Measurements from ENCODE around the gene BHMT2.

The BHMT2 gene

GRCh38 chr5:79122973-79123372, 53.4 kb downstream of the BHMT2 start:
- no peak for DNase-seq

DNA sequence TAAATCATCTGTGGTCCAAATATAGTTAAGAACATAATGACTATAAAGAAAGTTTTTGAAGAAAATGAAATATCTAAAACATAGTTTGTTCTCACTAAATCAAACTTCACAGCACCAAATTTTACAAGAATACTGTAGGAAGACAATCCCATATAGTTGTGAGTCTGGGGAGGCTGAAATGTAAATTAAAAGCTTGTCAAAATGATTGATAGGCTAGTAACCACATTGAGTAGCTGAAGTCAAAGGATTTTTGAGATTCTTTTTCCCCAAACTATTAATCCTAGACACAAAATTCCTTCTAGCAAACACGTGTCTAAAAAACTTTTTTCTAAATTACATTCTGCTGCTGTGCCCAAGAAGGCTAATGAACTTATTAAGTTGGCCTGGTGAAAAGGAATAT, 55.0 kb downstream of the BHMT2 start:
- no peak for DNase-seq

GRCh38 chr5:79130781-79131180, 61.2 kb downstream of the BHMT2 start:
- DNase-seq, result no peak

DNA sequence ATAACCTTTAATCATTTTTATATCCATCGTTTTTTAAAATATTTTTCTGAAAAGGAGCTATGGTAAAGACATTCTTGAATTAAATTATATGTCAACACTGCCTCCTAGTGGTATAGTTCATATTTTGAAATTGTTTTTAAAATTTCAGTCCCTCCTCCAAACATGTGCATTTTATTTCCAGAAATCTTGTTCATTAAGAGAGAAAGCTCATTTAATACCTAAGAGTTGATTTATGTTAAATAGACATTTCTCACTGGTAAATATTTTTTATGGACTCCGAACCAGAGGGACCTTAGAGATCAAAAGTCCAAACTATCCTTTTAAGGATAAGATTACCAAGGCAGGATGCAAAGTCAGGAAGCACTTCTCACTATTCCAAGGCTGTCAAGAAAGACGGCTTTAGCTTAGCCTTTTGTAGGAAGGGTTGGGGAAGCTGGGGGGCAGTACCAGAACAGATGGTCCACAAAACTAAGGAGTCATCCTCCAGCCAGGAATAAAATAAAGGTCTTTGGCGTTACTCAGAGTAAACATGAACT, 63.6 kb downstream of the BHMT2 start:
- DNase-seq, result peak; percentile 13 to 31

GRCh38 chr5:79133657-79134451, 64.3 kb downstream of the BHMT2 start:
- DNase-seq, result peak; percentile 50 to 56

GRCh38 chr5:79135790-79136553, 66.4 kb downstream of the BHMT2 start:
- DNase-seq, result no peak

DNA sequence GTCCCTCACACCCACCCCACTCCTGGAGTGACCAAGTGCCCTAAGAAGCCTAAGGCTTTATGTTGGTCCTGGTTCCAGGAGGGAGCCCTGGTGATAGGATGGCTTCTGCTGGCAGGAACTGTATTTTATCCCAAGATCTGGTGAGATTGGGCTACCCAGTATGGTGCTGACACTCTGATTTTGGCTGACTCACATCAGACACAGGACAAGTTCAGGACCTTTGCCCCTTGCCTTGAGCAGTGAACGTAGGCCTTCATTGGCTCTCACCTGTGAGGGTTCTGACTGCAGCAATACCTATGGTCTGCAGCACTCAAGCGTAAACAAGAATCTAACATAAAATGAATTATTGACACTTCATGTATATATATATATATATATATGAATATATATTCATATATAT, 67.1 kb downstream of the BHMT2 start:
- no peak for DNase-seq
